Nephron (organoid): ENCODE measurements around the gene EHBP1L1.

Experiments
- H3K27ac Mint-ChIP-seq, 3 experiments: 2 replicates each; pipeline ENCODE4 v1.8.0; 2020; ENCODE audit warnings: mixed read lengths in 3 of 3, mild to moderate bottlenecking in 2 of 3, moderate library complexity in 1 of 3
- H3K27me3 Mint-ChIP-seq: 2 replicates; pipeline ENCODE4 v1.8.0; 2021; ENCODE audit warnings: low read depth, mild to moderate bottlenecking, moderate library complexity, mixed read lengths
- H3K36me3 Mint-ChIP-seq: 2 replicates; pipeline ENCODE4 v1.8.0; 2020; ENCODE audit warnings: low read depth, mixed read lengths
- H3K4me1 Mint-ChIP-seq: 2 replicates; pipeline ENCODE4 v1.8.0; 2020; ENCODE audit warnings: mixed read lengths
- H3K4me3 Mint-ChIP-seq, 3 experiments: 2 replicates each; pipeline ENCODE4 v1.8.0; 2020; ENCODE audit warnings: mild to moderate bottlenecking in 3 of 3, mixed read lengths in 3 of 3, moderate library complexity in 2 of 3
- H3K9me3 Mint-ChIP-seq: 2 replicates; pipeline ENCODE4 v1.8.0; 2020; ENCODE audit warnings: mixed read lengths
- TF ChIP-seq, protein P1 (sequence below), 3 experiments: fragments of 200-600 bp; sonication (generic); IDR thresholded peaks; one replicate each; pipeline ENCODE4 v1.5.0; 2021; ENCODE audit warnings: antibody characterized with exemption in 3 of 3; ENCODE audit not compliant: unreplicated experiment in 3 of 3

Gene EHBP1L1

DNA sequence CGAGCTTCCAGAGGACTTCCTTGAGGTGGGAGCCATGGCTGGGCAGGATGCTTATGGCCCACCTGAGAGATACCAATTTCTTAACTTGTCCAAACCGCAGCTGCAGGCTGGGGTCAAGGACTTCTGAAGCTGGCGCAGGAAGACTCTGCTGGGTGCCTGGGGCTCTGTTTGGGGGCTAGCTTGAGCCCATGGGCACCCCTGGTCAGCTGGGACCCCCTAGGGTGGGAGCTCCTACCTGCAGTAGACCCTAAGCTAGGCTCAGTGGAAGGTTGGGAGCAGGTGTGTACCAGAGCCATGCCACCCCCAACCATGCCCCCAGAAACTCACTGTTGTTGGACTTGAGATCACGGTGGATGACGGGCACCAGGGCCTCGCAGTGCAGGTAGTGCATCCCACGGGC is 36.8 kb downstream of the EHBP1L1 start:
- Mint-ChIP-seq H3K27ac (peak overlapping the region; percentile 49 to 87 (median 59)), H3K36me3 (peaks cover 28% of the 10 kb centered on the region), H3K9me3 (no peaks in the 10 kb centered on the region), H3K4me1 (peaks cover 41% of the 10 kb centered on the region), H3K4me3 (peak overlapping the region; percentile 85 to 90 (median 86)), H3K27me3 (no peaks in the 10 kb centered on the region)
- TF ChIP-seq, protein P1, sequence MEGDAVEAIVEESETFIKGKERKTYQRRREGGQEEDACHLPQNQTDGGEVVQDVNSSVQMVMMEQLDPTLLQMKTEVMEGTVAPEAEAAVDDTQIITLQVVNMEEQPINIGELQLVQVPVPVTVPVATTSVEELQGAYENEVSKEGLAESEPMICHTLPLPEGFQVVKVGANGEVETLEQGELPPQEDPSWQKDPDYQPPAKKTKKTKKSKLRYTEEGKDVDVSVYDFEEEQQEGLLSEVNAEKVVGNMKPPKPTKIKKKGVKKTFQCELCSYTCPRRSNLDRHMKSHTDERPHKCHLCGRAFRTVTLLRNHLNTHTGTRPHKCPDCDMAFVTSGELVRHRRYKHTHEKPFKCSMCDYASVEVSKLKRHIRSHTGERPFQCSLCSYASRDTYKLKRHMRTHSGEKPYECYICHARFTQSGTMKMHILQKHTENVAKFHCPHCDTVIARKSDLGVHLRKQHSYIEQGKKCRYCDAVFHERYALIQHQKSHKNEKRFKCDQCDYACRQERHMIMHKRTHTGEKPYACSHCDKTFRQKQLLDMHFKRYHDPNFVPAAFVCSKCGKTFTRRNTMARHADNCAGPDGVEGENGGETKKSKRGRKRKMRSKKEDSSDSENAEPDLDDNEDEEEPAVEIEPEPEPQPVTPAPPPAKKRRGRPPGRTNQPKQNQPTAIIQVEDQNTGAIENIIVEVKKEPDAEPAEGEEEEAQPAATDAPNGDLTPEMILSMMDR (IDR thresholded peaks at IDR 0.05; ENCODE audit: unreplicated experiment in 3 of 3) = no peak

DNA sequence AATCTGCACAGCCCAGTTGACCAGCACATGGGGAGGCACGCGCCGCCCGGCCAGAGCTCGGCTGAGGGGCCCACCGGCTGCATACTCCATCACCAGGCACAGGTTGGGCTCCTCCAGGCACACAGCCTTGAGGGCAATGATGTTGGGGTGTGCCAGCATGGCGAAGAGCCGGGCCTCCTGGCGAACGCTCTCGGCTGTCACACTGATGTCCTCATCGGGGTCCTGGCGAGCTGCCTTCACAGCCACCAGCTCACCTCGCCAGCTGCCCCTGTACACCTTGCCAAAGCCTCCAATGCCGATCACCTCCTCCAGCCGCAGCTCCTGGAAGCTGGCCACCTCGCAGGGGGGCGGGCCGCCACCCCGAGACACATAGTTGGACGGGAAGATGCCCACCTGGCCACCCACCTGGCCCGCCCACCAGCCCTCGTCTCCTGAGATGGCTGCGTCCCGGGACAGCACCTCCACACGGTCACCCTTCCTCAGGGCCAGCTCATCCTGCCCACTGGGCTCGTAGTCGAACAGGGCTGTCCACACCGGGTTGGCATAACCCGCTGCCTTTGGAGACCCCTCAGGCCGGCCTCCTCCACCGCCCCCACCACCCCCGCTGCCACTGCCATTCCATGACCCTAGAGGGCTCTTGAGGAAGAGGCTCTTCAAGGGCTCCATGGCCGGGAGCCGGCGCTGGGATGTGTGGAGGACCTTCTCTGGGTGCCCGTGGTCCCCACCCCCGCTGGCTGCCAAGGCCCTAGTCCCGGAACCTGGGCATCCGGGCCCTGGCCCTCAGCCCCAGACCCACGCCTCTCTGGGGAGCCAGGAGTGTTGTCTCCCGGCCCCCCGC is 37.5 kb downstream of the EHBP1L1 start:
- no peaks in the 10 kb centered on the region for H3K9me3 Mint-ChIP-seq
- no peak overlapping the region for H3K27ac Mint-ChIP-seq
- H3K4me1 Mint-ChIP-seq = peaks cover 41% of the 10 kb centered on the region
- H3K36me3 Mint-ChIP-seq = peaks cover 25% of the 10 kb centered on the region
- H3K27me3 Mint-ChIP-seq = no peaks in the 10 kb centered on the region
- peak overlapping the region; percentile 85 to 90 (median 86) for H3K4me3 Mint-ChIP-seq
- TF ChIP-seq, protein P1 (IDR thresholded peaks at IDR 0.05; ENCODE audit: unreplicated experiment in 3 of 3) = no peak

DNA sequence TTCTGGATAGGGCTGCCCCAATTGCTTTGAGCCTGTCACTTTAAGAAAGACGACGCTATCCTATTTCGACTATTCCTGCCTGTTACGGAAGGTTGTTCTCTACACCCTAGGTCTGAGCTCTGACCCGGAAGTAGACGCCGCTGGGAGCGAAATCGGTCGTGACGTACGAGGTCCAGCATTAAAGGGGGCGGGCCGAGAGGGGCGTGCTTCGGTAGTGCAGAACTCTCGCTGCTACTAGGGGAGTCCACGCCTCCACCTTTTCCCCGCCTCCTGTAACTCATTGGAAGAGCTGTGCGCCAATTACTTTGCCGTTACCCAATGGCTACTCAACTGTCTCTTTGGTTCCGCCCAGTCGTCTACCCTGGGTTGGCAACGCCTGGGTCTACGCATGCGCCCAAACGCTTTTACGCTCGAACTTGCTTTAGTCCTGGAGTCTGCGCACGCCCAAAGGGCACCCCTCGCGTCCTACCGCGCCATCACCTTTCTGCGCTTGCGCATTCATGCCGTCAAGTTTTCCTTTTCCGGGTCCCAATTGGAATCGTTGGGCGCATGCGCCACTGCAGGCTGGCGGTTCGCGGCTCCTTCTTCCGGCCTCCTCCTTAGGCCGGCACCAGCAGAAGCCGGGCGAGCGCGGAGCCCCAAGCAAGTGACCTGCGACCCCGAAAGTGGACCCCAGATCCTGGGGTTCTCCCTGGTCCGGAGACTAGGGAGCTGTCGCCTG is 39.5 kb downstream of the EHBP1L1 start, which contains the start of gene PCNX3:
Gene PCNX3 (plus strand): TSS at position 548 of the 721 bp plus-strand sequence. CDS start 536 bp downstream, outside the sequence.
- Mint-ChIP-seq H3K4me3 (peak within 1 kb of the TSS; percentile 90 to 97 (median 95)), H3K27me3 (no peaks in the 10 kb centered on the region), H3K4me1 (peaks cover 28% of the 10 kb centered on the region), H3K9me3 (no peaks in the 10 kb centered on the region), H3K27ac (peak within 1 kb of the TSS; percentile 81 to 96 (median 89)), H3K36me3 (peaks cover 19% of the 10 kb centered on the region)
- TF ChIP-seq, protein P1 (IDR thresholded peaks at IDR 0.05; ENCODE audit: unreplicated experiment in 3 of 3) = no peak

DNA sequence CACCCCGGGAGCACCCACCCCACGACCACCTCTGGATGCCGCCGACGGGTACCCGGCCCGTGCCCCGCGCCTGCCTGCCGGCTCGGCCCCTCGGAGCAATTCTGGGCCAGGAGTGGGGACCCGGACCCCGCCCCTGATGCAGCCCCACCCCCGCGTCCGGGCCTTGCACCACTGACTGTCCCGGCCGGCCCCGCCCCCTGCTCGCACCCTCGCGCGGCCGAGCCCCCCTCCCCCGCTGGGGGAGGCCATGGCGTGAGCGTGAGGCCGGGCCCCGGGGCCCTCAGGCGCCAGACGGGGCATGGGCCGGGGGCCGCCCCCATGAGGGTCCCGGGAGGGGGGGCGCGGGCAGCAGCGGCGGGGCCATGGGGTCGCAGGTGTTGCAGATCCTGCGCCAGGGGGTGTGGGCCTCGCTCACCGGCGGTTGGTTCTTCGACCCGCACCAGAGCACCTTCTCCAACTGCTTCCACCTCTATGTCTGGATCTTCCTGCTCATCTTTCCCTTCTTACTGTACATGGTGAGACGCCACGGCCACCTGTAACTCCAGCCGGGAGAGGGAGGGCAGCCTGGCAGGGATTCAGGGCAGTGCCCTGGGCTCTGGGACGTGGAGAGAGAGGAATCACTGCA is 40.2 kb downstream of the EHBP1L1 start:
- Mint-ChIP-seq H3K9me3 (no peaks in the 10 kb centered on the region), H3K36me3 (peaks cover 18% of the 10 kb centered on the region), H3K4me3 (peak overlapping the region; percentile 90 to 97 (median 95)), H3K27me3 (no peaks in the 10 kb centered on the region), H3K4me1 (peaks cover 22% of the 10 kb centered on the region), H3K27ac (peak overlapping the region; percentile 72 to 96 (median 89))
- TF ChIP-seq, protein P1 (IDR thresholded peaks at IDR 0.05; ENCODE audit: unreplicated experiment in 3 of 3) = no peak

DNA sequence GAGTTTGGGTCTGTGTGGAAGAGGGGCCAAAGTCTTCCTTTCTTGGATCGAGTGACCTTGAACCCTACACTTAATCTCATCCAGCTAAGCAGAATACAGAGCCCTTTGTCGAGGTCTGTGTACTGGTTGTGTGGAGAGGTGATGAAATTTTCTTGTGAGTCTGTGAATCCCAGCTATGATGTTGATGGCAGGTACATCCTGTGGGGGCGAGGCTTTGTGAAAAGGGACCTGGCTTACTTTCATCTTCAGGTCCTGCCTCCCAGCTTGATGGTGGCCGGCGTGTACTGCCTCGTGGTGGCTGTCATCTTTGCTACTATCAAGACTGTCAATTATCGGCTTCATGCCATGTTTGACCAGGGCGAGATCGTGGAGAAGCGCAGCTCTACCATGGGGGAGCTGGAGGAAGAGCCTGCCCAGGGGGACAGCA is 40.7 kb downstream of the EHBP1L1 start:
- Mint-ChIP-seq H3K27ac (peak overlapping the region; percentile 72 to 89 (median 85)), H3K4me3 (peak overlapping the region; percentile 90 to 97 (median 95))

More for the DNA sequence above, 40.7 kb downstream of the EHBP1L1 start:
- H3K4me1 Mint-ChIP-seq = peaks cover 22% of the 10 kb centered on the region
- H3K27me3 Mint-ChIP-seq = no peaks in the 10 kb centered on the region
- no peaks in the 10 kb centered on the region for H3K9me3 Mint-ChIP-seq
- TF ChIP-seq, protein P1 (IDR thresholded peaks at IDR 0.05; ENCODE audit: unreplicated experiment in 3 of 3) = no peak
- peaks cover 18% of the 10 kb centered on the region for H3K36me3 Mint-ChIP-seq
